CD4-positive, alpha-beta T cell (primary cell): ENCODE data around the gene SPATS2L. TPM values are rescaled to one million over a fixed set of nuclear protein-coding genes. Genes with fewer than 3 reads are reported as not detected.

Experiments used
- ATAC-seq: fragments of 200-7000 bp; cut with Tn5 transposase; one replicate; pipeline ENCODE4 v1.10.0; 2022; ENCODE audit warnings: mild to moderate bottlenecking; ENCODE audit not compliant: poor library complexity
- CTCF ChIA-PET: fragments of 350-600 bp; sonication (Branson Sonifier 250); formaldehyde crosslinking; loops from one replicate; lab custom pipeline; 2021; ENCODE audit warnings: antibody characterized with exemption, inconsistent platforms; lab: Charles Lee
- POLR2A ChIA-PET: fragments of 350-600 bp; sonication (Branson Sonifier 250); formaldehyde crosslinking; loops from one replicate; lab custom pipeline; 2021; ENCODE audit warnings: antibody characterized with exemption, inconsistent platforms; lab: Charles Lee
- DNase-seq, 14 experiments: peaks; one replicate each; pipeline ENCODE4 v3.0.0-alpha.2; 2013 to 2020; ENCODE audit warnings: mixed read lengths in 2 of 14
- H3K27ac ChIP-seq, 2 donors: one replicate each; pipeline versions ENCODE4 v1.5.1 to v1.7.0; 2013; ENCODE audit warnings: low read length in 2 of 2, low read depth in 1 of 2, mild to moderate bottlenecking in 1 of 2
- H3K27me3 ChIP-seq, 2 experiments: 1 replicate in 1 of 2; 2 replicates in 1 of 2; pipeline versions ENCODE4 v1.6.1 to v1.7.0; 2013; ENCODE audit warnings: low read length in 2 of 2, control low read depth in 1 of 2, mild to moderate bottlenecking in 1 of 2, moderate library complexity in 1 of 2; ENCODE audit not compliant: insufficient read depth in 2 of 2, control insufficient read depth in 1 of 2
- H3K36me3 ChIP-seq: one replicate; pipeline ENCODE4 v1.6.1; 2013; ENCODE audit warnings: low read length, control low read depth; ENCODE audit not compliant: insufficient read depth
- H3K4me1 ChIP-seq: one replicate; pipeline ENCODE4 v1.6.1; 2013; ENCODE audit warnings: low read length, control low read depth; ENCODE audit not compliant: insufficient read depth
- H3K4me3 ChIP-seq: one replicate; pipeline ENCODE4 v1.5.1; 2013; ENCODE audit warnings: mild to moderate bottlenecking, low read length, moderate library complexity
- H3K9me3 ChIP-seq, 2 experiments: 1 replicate in 1 of 2; 2 replicates in 1 of 2; pipeline versions ENCODE4 v1.6.1 to v1.7.0; 2013; ENCODE audit warnings: low read length in 2 of 2, mild to moderate bottlenecking in 2 of 2, control low read depth in 1 of 2, moderate library complexity in 1 of 2; ENCODE audit not compliant: control insufficient read depth in 1 of 2, insufficient read depth in 1 of 2
- H3K27ac Mint-ChIP-seq: one replicate; pipeline ENCODE4 v1.8.0; 2020; ENCODE audit warnings: mixed read lengths
- H3K27me3 Mint-ChIP-seq: one replicate; pipeline ENCODE4 v1.8.0; 2021; ENCODE audit warnings: mixed read lengths
- H3K36me3 Mint-ChIP-seq: one replicate; pipeline ENCODE4 v1.8.0; 2021; ENCODE audit warnings: low read depth, mixed read lengths
- H3K4me1 Mint-ChIP-seq: one replicate; pipeline ENCODE4 v1.8.0; 2021; ENCODE audit warnings: low read depth, mixed read lengths
- H3K4me3 Mint-ChIP-seq: one replicate; pipeline ENCODE4 v1.8.0; 2020; ENCODE audit warnings: mild to moderate bottlenecking, mixed read lengths
- H3K9me3 Mint-ChIP-seq: one replicate; pipeline ENCODE4 v1.8.0; 2020; ENCODE audit warnings: mixed read lengths
- CTCF ChIP-seq: fragments of 200-600 bp; IDR thresholded peaks from one replicate; pipeline ENCODE4 v1.8.0; 2022; ENCODE audit warnings: antibody characterized with exemption, mild to moderate bottlenecking
- intact Hi-C, 2 experiments: fragments of 100-400 bp; cut with DNase I in 1 of 2; cut with micrococcal nuclease in 1 of 2; formaldehyde crosslinking; loops; one replicate each; pipeline versions ENCODE4 v1.15.1 to v1.9.0; 2023 to 2025; cut with DNase I, micrococcal nuclease
- total RNA-seq, 174 experiments: library from RNA in 2 of 174; stranded (reverse) in 2 of 174; gene quantifications; one replicate each; pipeline ENCODE4 v1.2.3 and lab custom pipeline; 2021 to 2026

Gene SPATS2L
- total RNA-seq, 2 experiments from 2014 or later: 4.0 to 4.4 TPM

GRCh38 chr2:200364142-200364541 is 57.6 kb downstream of the SPATS2L start:
- H3K4me1 ChIP-seq: no peaks in the 10 kb centered on the region
- no peaks in the 10 kb centered on the region for H3K27me3 ChIP-seq
- intact Hi-C loops: no loop called here
- no peak overlapping the region for H3K27ac ChIP-seq
- ChIA-PET POLR2A (no interaction called here), CTCF (interaction anchor here (0.6 to 1.2 kb wide), 2 partner anchors 34 to 72 kb away, joined by 3 to 4 read pairs; no protein-coding TSS in a partner anchor)
- no peak overlapping the region for H3K4me3 ChIP-seq
- H3K9me3 ChIP-seq: no peaks in the 10 kb centered on the region
- Mint-ChIP-seq H3K27me3 (no peaks in the 10 kb centered on the region), H3K9me3 (no peaks in the 10 kb centered on the region), H3K36me3 (no peaks in the 10 kb centered on the region), H3K4me3 (no peak overlapping the region), H3K4me1 (no peaks in the 10 kb centered on the region), H3K27ac (no peak overlapping the region)
- H3K36me3 ChIP-seq: no peaks in the 10 kb centered on the region
- DNase-seq (no peak), ATAC-seq (no peak)
- no peak for TF ChIP-seq CTCF

- TF ChIP-seq CTCF: no peak
- ChIA-PET CTCF (interaction anchor here (1.2 kb wide), 1 partner anchor 33 kb away, joined by 4 read pairs; no protein-coding TSS in a partner anchor), POLR2A (no interaction called here)
- no peaks in the 10 kb centered on the region for H3K36me3 ChIP-seq
- no peak for ATAC-seq
- no peaks in the 10 kb centered on the region for H3K27me3 ChIP-seq
- no peaks in the 10 kb centered on the region for H3K9me3 Mint-ChIP-seq
- H3K36me3 Mint-ChIP-seq: no peaks in the 10 kb centered on the region
- no peak overlapping the region for H3K27ac Mint-ChIP-seq
- no peak overlapping the region for H3K4me3 Mint-ChIP-seq
- no peaks in the 10 kb centered on the region for H3K4me1 ChIP-seq
- H3K4me1 Mint-ChIP-seq: no peaks in the 10 kb centered on the region
- no peak for DNase-seq
- no peak overlapping the region for H3K27ac ChIP-seq
- intact Hi-C loops: no loop called here
- H3K4me3 ChIP-seq: no peak overlapping the region
- H3K9me3 ChIP-seq: no peaks in the 10 kb centered on the region
- no peaks in the 10 kb centered on the region for H3K27me3 Mint-ChIP-seq
Observed at GRCh38 chr2:200364620-200365019, 58.1 kb downstream of the SPATS2L start.

GRCh38 chr2:200365209-200365608 is 58.7 kb downstream of the SPATS2L start:
- ATAC-seq (no peak), DNase-seq (no peak)
- no peak overlapping the region for H3K4me3 Mint-ChIP-seq
- ChIA-PET POLR2A (interaction anchor here (0.5 kb wide), 1 partner anchor 425 kb away, joined by 3 read pairs; no protein-coding TSS in a partner anchor), CTCF (no interaction called here)
- no peak overlapping the region for H3K27ac Mint-ChIP-seq
- H3K4me1 Mint-ChIP-seq: no peaks in the 10 kb centered on the region
- H3K27me3 Mint-ChIP-seq: no peaks in the 10 kb centered on the region
- H3K4me3 ChIP-seq: no peak overlapping the region
- no peaks in the 10 kb centered on the region for H3K4me1 ChIP-seq
- H3K27ac ChIP-seq: no peak overlapping the region
- H3K9me3 ChIP-seq: no peaks in the 10 kb centered on the region
- no peaks in the 10 kb centered on the region for H3K36me3 ChIP-seq
- intact Hi-C loops: no loop called here
- H3K9me3 Mint-ChIP-seq: no peaks in the 10 kb centered on the region
- no peaks in the 10 kb centered on the region for H3K36me3 Mint-ChIP-seq
- H3K27me3 ChIP-seq: no peaks in the 10 kb centered on the region
- TF ChIP-seq CTCF: no peak
